Tibial nerve (tissue), 4 donors: ENCODE results near the gene SHFL.

Source experiments
- EP300 ChIP-seq, 2 donors: sonication (generic); formaldehyde crosslinking; IDR thresholded peaks; one replicate each; pipeline ENCODE4 v1.6.1; 2017; ENCODE audit warnings: antibody characterized with exemption in 2 of 2, mild to moderate bottlenecking in 1 of 2
- POLR2A ChIP-seq, 2 donors: fragments of 450-650 bp; IDR thresholded peaks; one replicate each; pipeline ENCODE4 v1.6.1; 2017; ENCODE audit warnings: antibody characterized with exemption in 2 of 2, mild to moderate bottlenecking in 2 of 2, moderate library complexity in 2 of 2
- TF ChIP-seq, protein P1 (sequence below), 5 experiments: fragments of 200-600 bp in 3 of 5; fragments of 450-650 bp in 2 of 5; sonication (generic) in 3 of 5; IDR thresholded peaks; one replicate each; pipeline ENCODE4 v1.5.1; 2016 to 2019; ENCODE audit warnings: antibody characterized with exemption in 5 of 5, mild to moderate bottlenecking in 3 of 5, moderate library complexity in 2 of 5

DNA sequence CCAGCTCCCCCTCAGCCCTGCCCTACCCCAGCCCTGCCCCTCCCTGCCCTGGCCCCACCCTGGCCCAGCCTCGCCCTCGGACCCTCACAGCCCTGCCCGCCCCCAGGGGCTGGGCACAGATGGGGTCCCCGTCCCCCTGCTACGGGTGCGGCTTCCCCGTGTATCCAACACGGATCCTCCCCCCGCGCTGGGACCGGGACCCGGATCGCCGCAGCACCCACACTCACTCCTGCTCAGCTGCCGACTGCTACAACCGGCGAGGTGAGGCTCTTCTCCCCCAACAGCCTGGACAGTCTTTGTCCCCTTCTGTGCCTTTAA is 5.2 kb downstream of the SHFL start:
- TF ChIP-seq, protein P1, sequence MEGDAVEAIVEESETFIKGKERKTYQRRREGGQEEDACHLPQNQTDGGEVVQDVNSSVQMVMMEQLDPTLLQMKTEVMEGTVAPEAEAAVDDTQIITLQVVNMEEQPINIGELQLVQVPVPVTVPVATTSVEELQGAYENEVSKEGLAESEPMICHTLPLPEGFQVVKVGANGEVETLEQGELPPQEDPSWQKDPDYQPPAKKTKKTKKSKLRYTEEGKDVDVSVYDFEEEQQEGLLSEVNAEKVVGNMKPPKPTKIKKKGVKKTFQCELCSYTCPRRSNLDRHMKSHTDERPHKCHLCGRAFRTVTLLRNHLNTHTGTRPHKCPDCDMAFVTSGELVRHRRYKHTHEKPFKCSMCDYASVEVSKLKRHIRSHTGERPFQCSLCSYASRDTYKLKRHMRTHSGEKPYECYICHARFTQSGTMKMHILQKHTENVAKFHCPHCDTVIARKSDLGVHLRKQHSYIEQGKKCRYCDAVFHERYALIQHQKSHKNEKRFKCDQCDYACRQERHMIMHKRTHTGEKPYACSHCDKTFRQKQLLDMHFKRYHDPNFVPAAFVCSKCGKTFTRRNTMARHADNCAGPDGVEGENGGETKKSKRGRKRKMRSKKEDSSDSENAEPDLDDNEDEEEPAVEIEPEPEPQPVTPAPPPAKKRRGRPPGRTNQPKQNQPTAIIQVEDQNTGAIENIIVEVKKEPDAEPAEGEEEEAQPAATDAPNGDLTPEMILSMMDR (IDR thresholded peaks at IDR 0.05): no peak
- TF ChIP-seq EP300 (IDR thresholded peaks at IDR 0.05) (no peak), POLR2A (IDR thresholded peaks at IDR 0.05) (no peak)
